ENCODE measurements around the gene CIAO1.
"Not testable (repeated sequence)": the region's sequence is repeated elsewhere in the genome, so short reads cannot be mapped to it uniquely, and the experiment has no call there.

Gene CIAO1

DNA sequence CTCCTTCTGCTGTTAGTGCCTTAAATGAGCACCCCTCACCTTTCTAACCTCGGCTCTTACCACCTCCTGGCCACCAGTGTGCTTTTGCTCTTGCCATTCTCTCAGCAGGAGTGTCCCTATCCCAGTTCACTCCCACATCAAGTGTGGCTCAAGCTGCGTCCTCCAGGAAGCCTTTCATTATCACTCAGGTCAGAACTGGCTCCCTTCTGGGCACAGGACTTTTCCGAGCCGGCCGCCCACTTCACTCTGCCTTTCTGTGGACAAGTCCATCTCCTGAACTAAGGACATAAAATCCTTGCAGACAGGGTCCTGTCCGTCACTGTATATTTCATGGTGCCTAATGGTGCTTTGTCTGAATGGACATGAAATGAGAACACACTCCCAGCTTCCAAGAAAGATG, 15.8 kb upstream of the CIAO1 start:
- DNase-seq: no peak

DNA sequence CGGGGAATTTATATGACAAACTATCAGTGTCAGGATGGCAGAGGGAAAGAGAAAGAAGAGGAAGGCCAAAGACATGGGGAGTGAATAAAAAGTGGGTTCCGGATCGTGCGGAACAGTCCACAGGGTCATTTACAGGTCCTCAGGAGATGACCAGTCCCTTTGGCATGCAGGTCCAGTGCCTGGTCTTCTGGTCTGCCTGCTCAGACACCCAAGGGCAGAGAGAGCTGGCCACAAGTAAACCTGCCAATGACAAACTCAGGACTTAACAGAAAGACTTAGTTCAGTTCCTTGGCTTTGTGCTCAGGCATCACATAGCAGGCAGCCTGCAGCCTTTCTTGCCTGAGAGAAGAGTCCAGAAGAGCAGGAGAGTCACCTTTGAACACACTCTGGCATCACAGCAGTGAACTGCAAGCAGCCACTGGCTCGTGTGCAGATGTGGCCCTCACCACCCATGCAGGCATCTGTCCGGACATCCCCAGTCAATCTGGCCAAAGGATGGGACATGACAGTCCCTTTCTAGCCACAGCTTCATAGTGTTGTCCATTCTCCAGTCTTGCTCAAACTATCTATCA, 14.2 kb upstream of the CIAO1 start:
- peak; percentile 77 for DNase-seq

DNA sequence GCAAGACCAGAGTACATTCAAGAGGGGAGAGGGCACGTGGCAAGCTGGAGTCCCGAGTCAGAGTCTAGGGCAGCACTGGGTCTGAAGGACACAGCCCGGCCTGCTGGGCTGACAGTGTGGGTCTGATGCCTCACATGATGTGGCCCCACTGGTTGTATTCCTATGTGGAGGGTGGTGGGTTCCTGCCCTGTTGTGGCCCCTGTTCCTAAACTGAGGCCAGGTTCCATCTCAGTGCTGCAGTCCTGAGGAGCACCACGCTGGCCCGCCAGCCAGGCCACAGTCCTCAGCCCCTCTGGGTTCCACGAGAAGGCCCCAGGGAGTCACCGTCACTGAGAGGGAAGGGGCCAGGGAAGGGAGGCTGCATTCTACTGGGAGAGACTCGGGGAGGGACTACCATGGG, 13.5 kb upstream of the CIAO1 start:
- no peak for DNase-seq

DNA sequence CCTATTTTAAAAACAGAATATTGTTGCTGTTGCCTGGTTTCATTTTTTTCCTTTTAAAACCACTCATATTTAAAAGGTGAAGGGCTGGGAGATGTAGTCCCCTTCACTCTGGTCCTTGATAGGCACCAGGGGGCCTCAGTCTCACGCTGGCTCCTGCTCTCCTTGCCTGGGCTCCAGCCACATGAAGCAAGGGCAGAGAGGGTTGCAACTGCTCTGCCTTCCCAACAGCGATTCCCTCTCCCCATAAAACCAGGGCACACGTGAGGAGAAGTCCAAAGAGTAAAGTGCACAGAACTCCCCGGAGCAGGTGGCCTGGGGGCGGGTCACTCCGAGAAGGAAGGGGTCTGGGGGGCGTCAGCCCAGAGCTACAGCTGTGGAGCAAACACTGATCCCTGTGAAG, 13.0 kb upstream of the CIAO1 start:
- no peak for DNase-seq

DNA sequence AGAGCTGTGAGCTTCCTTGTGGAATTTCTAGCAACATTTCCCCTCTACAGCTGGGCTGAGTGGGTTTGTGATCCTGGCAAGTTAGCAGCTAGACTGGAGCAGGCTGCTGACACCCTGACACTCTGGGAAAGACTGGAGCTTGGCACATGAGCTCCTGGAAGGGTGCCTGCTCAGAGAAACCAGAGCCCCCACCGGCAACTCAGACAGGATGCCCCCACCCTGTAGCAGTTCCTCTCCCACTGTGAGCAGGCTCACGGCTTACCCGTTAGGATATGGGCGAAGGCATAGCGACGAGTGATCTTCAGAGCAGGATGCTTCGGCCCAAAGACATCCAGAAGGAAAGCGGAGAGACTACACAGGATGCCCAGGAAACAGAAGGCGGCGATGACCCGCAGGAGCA, 11.5 kb upstream of the CIAO1 start:
- DNase-seq: no peak

DNA sequence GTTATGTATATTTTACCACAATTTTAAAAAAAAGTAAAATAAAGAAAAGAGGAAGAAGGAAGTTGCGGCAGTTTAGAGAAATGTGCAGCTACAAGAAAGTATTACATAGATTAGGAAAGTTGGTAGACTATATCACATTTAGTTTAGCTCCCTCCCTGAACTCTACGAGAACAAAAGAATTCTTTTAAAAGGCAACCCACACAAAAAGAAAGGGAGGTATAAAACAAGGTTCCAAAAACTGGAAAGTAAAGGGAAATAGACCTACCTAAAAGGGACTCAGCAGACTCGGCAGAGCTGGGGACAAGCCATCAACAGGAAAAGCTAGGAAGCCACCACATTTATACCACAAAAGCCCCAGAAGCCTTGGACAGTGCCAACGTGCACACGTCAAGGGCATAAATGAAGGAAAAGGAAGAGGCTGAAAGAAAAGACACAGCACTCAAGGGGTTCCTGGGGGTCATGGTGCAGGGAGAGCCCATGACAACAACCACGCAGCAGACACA, 9.4 kb upstream of the CIAO1 start:
- no peak for DNase-seq

DNA sequence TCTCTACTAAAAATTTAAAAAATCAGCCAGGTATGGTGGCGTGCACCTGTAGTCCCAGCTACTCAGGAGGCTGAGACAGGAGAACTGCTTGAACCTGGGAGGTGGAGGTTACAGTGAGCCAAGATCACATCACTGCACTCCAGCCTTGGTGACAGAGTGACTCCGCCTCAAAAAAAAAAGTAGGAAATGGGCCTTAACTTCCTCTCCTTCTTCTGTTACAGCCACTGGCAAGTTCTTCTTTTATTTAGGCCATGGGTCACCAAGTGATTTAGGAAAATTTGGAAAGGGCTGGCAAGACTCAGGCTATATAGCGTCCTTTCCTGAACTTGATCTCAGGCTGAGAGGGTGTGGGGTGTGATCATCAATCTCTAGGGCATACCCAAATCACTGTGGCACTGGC, 8.3 kb upstream of the CIAO1 start:
- DNase-seq: not testable (repeated sequence)

DNA sequence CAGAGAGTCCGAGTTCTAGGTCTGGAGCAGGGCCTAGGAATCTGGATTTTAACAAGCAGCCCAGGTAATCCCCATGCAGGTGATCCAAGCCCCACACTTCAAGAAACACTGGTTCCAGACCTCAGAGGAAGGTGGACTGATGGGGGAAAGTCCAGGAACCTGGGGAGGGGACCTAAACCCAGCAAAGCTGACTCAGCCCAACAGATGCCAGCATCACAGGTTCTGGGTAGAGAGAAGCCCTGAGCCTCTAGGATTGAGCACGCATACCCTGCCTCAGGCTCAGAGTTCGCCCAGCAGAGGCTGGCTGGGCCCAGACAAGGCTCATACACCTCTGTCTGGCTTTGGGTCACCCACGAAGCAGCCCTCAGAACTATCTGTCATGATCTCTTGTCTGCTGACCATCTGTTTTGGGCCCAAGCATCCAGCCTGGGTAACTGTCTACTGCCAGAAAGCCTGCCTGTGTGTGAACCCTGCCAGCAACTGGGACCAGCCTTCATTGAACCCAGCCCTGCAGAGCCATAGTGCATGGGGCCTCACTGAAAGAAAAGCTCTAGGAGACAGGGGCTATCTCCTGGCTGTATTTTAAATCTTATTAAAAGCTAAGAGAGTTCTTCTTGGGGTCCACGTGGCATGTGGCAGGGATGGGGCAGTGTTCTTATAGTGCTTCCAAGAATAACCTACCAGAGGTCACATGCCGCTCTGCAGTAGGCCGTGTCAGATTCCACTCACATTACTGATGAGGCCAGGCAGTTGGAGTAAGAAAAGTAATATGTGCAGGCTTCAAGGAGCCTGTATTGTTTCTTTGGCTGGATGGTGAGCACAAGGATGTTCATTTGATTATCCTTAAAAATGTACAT, 7.6 kb upstream of the CIAO1 start:
- no peak for DNase-seq

DNA sequence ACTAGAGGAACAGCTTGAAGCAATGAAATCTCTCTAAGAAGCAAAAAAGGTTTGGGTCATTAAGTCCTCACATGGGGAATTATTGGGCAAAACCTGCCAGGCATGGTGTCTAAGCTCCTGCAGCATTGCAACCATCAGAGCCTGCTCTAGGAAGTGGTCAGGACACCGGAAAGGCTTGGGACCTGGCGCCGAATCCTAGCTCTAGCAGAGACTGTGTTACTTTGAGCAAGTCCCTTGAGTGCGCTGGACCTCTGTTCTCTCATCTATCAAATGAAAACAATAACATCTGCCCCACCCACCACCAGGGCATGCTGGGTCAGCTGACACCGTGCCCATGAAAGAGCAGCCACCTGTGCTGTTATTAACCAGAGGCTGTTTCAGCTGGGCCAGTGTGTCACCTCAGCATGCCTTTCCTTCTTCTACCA, 6.5 kb upstream of the CIAO1 start:
- no peak for DNase-seq

DNA sequence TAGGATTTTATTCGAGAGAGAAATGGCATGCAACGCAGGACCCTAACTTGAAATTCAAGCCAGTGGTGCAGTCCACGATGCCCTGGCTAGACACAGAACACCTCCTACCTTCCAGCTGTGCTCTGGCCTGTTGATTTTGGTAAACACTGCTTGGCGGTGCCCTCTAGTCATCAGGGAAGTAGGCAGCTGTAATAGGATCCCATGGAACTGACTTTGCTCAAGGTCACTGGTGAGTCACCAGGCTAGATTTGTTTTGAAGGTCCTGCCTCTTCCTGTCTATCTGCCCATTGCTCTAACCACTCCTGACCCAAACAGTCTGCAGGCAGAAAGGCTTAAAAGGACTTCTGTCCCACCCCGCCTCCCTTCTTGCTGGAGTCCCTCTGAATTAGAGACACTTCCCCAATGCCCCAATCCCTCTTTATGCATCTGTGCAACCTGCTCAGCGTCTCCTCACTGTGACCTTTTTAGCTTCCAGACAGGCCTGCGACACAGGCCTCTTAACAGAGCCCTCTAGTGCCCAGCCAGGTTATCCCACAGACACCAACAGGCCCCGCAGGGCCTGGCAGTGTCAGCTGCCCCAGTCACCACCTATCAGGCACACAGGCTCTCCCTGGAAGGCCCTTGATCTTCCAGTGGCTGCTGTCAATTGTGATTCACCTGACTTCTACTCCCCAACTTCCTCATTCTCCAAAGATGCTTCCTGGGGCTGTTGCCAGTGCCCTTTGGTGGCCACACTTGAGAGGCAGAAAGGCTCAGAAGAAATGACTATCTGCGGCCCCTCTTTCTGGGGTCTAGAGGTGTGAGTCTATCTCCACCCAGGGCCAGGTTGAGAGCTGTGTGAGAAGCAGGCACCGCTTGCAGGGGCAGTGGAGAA, 5.4 kb upstream of the CIAO1 start:
- DNase-seq: peak; percentile 69

DNA sequence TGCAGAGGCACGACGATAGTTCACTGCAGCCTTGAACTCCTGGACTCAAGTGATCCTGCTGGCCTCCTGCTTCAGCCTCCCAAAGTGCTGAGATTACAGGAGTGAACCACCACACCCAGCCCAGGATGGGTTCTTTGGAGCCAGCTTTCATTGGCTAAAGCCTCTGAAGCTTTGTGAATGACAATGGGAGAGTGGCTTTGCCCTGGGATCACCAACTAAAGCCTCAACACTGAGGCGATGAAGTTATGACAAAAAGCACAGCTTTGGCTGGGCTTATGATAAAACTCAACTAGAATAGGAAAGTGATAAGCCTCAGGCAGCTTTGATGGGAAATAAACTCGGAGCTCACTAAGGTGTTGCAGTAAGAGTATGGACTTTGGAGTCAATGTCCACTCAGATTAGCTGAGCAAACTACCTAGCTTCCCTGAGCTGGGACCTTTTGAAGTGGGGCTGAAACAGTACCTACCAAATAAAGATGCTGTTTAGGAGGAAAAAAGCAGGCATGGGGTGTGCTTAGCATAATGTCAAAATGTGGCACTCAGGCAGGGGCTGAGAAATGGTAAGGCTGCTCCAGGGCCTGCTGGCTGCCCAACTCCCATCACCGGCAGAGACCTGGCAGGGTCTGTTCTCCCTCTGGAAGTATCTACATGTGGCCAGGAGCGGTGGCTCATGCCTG, 4.6 kb upstream of the CIAO1 start:
- no peak for DNase-seq

DNA sequence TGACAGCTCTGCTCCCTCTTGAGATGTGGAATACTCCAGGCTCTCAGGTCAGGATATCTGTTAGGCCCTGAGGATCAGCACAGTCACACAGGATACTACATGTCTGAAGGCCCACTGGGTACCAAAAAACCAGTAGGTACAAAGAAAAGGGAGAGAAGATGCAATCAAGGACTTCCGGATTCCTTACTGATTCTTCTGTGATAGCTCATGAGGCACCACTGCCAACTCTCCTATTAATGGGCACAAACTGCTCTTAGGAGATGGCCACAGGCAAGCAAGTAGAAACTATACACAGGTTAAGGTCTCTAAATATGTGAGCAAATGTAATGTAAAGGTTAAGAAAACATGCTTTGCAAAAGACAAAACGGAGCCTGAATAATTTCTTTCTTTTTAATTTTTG, 3.7 kb upstream of the CIAO1 start:
- DNase-seq: no peak

DNA sequence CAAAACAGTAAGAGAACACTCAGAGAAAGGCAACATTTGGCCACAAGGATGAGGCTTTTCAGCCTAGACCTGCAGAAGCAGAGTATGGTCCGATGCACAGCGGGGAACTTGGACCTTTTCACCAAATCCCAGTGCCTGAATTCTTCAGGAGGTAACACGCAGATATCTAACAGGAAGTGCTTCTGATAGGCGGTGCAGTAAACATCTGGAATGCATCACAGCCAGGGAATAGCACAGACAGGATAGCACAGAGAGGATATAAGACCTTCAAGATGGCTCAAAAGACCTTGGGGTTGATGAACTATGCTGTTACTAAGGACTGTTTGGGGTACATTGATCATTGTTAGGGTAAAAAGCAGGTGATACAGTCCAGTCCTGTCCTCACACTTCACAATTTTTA, 1.9 kb upstream of the CIAO1 start:
- peak; percentile 16 for DNase-seq

DNA sequence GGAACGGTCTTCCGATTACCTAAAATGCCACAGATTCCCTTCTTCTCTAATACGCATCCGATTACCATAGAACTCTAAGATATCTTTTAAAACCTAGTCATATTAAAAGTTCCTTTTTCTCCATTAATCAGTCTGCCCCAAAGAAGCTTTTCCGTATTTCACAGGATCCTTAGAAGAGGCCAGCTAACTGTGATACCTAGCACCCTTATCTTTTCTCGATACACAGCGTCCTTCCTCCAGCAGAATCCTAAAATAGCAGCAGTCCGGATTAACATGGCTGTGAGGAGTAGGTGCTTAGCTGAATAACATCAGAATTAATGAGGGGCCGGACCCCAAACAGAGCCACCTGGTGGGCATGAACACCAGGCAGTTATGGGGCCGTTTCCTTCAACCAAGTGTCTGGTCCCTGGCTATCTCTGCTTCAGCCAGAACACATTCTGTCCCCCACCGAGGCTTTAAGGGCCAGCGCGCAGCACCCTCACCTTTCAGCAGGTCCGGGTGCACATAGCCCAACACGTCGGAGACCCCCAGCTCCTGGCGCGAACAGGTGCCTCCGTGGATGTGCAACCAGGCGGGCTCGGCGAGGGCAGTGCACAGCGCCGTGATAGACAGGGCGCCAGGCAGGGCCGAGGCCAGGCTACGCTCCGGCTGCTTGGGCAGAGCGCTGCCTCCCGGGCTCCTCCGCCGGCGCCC, 1.2 kb upstream of the CIAO1 start:
- DNase-seq: peak; percentile 28

DNA sequence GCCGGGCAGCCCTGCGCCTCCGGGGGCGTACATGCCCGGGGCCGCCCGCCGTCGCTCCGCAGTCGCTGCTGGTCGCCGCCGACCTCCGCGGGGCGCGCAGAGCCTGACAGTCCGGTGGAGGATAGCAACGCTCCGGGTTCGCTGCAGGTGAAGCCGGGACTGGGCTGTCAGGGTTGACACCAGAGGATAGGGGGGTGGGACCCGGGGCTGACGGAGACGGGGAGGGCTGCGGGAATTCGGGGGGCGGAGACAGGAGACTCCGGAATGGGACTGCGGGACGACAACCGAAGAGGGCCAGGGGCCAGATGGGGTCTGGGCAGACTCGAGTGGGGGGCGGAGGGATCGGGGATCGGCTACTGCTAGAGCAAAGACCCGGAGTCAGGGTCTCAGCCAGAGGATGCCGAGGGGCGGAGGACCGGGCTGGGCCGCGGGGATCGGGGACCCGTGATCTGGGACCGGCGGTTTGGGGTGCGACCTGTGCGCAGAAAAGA, 631 bp upstream of the CIAO1 start:
- DNase-seq: no peak

DNA sequence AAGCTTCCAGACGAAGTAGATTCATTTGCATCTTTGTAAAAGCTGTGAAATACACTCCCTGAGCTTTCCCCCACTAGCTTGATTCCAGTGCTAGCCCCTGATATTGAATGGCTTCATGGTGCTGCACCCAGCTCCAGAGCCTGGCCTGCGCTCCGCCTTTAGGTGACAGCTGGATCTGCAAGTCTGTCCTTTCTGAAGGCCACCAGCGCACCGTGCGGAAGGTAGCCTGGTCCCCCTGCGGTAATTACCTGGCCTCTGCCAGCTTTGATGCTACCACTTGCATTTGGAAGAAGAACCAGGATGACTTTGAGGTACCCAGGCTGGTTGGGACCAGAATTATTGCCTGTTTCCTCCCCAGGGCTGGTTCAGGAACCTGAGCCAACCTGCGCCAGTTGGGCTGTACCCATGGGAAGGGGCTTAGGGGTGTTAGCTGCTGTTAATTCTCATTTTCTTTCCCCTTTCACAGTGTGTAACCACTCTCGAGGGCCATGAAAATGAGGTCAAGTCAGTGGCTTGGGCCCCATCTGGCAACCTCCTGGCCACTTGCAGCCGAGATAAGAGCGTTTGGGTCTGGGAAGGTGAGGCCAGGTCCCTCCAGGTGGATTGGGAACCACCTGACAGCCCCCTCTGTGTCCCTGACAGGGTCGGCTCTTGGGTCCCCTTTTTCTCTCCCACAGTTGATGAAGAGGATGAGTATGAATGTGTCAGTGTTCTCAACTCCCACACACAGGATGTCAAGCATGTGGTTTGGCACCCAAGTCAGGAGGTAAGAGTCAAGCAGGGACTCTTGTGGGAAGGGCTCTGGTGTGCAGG, 1.3 kb downstream of the CIAO1 start:
- DNase-seq: peak; percentile 23

DNA sequence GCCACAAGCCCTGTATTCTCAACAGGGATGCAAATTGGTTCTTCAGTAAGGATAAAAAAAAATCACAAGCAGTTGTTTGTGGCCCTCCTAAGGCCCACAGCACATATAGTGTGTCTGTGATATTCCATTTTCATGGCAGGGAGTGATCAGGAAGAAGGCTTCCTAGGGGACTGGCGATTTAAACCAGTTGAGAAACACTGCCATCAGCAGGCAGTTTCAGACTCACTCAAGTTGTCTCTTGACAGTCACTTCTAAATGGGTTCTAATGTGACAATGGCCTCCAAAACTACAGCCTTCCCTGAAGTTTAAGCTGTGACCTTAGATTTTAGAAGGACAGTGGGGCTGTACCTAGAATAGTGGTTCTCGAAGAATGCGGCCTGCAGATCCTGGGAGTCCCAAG, 6.0 kb downstream of the CIAO1 start:
- DNase-seq: no peak

DNA sequence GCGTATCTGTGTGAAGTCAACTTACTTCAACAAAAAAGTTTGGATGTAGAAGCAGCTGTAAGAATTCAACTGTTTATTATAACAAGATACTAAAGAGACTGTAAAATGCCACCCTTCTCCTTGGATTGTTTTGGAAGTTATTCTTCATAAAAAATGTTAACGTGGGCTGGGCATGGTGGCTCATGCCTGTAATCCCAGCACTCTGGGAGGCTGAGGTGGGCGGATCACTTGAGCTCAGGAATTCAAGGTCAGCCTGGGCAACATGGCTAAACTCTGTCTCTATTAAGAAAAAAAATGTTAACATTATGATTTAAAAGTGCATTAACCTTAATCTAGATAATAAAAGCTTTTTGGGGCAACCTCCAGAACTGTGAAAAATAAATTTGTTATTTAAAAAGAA, 7.7 kb downstream of the CIAO1 start:
- no peak for DNase-seq

DNA sequence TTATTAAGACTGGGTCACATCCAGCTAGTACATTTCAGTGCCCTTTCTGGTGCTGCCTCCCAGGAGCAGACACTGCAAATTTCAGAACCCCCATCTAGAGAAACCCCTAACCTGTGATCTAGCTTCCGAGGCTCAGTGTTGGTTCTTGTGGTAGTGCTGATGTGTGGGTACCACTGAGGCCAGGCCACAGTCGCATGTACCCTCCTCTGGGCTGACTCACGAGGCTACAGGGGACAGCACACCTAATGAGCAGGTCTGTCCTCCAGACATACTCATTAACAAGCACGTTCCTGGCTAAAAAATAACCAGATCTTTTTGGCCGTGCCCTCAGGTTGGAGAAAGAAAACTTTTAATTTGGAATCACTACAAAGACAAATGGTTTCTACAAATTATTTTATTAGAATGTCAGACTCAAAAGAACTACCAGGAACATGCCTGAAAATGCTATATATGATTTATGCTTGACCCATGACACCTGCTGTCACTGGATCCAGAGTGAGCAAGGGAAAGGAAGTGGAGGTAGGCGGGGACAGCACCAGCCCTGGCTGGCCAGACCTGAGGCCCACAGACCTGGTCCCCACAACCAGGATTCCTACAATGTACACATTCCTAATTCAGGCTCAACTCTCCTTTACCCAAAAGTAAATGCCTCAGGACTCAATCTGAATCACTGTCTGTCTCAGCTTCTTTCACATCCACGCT, 8.5 kb downstream of the CIAO1 start:
- DNase-seq: no peak

DNA sequence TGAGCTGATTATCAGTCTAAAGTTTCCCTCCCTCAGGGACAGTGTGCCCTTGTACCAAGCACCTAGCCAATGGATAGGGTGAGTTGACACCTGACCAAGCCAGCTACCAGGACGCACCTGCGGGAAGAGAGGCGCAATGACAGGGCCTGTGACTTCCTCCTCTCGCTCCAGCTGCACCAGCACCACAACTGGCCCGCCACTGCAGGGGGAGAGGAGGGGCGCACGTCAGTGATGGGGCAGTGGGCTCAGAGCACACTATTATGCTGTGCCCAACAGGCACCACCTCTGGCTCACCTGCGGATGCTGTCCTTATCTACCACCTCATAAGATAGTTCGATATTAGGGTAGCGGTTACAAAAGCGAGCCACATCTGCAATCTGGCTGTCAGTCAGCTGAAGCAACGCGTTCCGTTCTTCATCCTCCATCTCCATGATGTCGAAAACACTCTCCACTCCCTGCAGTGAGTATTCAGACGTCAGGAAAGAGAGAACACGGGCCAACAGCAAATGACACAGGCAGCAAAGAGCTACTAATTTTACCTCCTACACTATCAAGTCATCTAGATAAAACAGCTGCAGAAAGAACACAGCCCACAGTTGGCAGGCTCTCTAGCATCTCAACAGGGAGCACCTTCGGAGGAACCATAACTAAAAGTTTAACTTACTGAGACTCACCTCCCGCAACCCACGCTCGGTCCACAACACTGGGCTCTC, 10.9 kb downstream of the CIAO1 start:
- no peak for DNase-seq

All from fibroblast of skin of abdomen (primary cell).